HG03060 (cell line): ENCODE data around the gene SRGAP3.
A peak's percentile ranks its signal among the peaks of the same experiment; 100 is the strongest.

Source experiments
- ATAC-seq: cut with Tn5 transposase; IDR thresholded peaks from one replicate; pipeline ENCODE4 v1.9.1; 2021; ENCODE audit warnings: low read depth, moderate number of reproducible peaks; ENCODE audit not compliant: unreplicated experiment

SRGAP3 gene

DNA sequence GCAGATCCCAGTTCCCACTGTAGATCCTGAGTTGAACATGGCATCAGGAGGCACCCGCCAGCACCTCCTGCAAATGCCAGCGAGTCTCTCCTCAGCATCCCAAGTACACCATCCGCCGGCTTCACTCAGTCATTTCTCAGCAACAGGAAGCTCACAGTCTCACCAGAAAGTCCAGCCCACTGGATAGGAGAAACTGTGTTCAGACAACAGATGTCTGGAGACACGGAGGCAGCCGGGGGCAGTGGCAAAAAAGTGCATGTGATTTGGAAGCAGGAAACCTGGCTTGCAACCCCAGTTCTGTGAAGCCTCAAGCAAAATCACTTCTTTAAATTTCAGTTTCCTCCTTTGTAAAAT, 68.7 kb downstream of the SRGAP3 start:
- ATAC-seq = no peak

GRCh38 chr3:9179826-9180763, 69.4 kb downstream of the SRGAP3 start:
- no peak for ATAC-seq

DNA sequence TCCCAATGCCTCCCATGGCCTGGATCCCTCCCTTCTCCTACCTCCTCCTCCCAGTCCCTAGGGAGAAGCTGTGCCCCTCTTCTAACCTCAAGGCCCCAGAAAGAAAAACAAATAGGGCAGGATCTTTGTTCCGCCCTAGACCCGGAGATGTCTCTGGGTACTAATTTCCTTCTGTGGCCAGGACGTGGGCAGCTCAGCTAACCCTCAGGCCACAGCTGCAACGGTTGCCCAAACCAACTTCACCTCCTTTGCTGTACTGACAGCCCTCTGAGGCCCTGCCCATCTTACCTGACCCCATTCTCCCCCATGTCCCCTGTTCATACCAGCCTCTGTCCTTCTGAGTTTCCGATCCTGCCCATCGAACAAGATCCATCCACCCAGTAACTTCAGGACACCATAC, 70.7 kb downstream of the SRGAP3 start:
- ATAC-seq = no peak

- ATAC-seq = no peak
Measured at GRCh38 chr3:9175421-9175820, 74.0 kb downstream of the SRGAP3 start.

- ATAC-seq = no peak
Measured at GRCh38 chr3:9173445-9173844, 76.0 kb downstream of the SRGAP3 start.

DNA sequence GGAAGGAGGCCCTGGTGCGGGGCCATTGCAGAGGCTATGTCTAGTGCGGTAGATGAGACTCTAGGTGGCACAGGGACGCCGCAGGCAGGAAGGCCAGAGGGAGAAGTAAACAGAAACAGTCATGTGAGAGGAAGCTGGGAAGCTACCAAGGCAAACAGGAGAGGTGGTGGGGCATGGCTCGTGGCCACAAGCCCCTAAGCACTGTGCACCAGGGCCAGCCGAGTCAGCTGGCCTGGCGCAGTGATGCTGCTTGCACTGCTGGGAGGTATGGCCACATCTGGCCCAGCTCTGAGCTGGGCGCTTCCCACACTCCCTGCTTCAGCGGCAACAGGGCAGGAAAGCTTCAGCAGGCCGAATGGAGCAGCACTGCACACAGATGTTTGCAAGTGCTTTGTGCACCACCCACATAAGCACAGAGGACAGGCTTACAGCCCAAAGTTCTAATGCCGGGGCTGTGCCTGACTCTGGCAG, 76.6 kb downstream of the SRGAP3 start:
- ATAC-seq = no peak

DNA sequence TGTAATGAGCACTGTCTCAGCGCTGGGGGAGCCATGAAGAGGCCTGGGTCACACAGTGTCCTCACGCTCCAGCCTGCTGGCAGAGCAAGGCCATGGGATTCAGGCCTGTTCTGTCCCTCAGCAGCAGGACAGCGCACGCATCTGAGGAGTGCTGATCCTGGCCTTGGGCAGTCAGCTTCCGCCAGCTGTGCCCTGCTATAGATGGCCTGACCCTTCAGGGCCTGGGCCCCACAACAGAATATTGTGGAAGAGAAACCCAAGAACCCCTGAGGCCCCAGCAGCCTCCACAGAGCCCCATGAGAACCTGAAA, 78.6 kb downstream of the SRGAP3 start:
- no peak for ATAC-seq

DNA sequence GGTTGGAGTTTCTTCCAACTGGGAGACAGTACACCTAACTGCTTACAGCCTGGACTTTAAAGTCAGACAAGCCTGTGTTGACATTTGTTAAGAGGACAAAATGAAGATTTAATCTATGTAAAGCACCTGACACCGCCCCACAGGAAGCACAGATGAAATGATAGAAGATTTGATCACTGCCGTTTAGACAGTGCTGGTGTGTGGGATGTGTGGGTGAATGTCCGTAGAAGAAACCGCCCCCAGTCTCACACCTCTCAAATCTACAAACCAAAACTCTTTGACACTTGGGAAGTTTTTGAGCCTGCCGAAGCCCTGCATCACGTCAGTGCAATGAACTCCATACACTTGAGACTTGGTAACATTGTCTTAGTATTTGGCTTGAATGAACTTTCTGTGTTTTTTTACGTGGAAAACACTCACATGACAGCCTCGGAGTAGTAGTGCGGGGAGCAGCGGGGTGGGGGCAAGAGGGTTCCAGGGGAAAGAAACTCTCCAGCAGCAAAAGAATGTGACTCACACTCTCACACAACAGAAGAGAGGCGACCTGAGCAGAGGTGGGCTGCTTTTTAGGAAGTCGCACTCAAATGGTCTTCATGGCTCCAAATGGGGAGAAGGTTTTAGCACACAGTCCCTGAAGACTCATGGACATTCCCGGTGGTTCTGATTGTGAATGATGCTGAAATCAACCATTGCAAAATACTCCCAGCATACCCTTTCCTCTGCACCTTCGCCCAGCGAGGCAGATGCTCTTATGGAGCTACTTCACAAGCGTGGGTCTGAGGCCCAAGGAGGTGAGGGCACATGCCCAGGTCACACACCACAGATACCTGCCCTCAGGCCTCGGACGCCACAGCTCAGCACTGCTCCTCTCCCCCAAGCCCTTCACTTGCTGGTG, 79.2 kb downstream of the SRGAP3 start:
- ATAC-seq = no peak

GRCh38 chr3:9169326-9169725, 80.1 kb downstream of the SRGAP3 start:
- ATAC-seq = no peak

DNA sequence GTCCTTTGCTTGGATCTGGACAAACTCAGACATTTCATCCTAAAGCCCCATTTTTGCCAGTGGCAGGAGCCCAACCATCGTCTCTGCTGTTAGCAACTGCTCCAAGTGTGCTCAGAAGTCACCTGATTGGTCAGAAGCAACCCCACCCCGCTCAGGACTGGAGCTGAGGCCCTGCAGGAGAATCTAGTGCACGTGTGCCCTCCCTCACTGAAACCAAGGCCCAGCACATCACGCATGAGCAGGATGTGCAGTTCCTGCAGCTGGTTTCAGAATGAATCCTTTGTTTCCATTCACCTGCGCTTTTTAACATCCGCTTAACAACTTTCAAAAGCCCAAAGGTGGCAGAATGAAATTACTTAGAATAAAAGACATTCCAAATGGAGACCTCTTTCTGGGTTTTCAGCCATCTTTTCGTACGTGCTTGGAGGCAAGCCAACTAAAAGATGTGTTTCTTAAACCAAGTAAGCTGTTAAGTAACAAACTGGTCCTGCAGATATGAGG, 81.2 kb downstream of the SRGAP3 start:
- ATAC-seq = peak; percentile 96

DNA sequence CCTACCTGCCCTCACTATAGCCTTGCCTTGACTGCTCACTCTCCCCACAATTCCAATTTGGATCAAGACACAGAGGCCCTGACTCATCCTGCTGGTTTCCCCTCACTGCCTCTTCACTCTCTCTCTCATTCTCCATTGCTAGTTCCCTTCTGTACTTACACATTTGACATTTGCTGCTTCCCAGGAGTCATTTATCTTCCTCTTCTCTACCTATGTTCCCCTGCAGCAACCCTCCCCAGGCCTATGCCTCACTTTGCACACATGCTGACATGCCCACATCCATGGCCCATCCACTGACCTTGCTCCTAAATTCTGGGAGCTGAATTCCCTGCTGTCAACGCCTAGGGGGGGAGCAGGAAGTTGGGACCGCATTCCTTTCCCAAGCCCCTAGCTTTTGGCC, 82.2 kb downstream of the SRGAP3 start:
- ATAC-seq = no peak

DNA sequence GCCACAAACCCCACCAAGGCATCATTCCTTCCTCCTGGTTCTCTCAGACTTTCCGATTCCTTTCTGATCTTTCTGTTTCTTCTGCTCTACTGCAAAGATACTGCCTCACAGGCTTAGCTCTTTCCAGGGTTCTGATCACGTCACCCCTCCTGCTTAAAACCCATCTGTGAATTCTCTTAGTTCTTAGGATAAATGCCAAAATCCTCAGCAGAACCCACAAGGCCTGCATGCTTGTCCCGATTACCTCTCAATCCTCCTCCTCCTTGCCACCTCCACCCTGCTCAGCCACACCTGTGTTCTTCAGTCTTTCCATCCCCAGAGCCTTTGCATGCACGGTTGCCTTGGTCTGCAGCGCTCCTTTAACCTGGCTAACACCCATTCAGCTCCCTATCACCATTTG, 84.0 kb downstream of the SRGAP3 start:
- no peak for ATAC-seq

- ATAC-seq = no peak
Measured at GRCh38 chr3:9163289-9163688, 86.2 kb downstream of the SRGAP3 start.

- ATAC-seq = no peak
Measured at GRCh38 chr3:9161811-9162210, 87.6 kb downstream of the SRGAP3 start.

- ATAC-seq = no peak
Measured at GRCh38 chr3:9161298-9161697, 88.1 kb downstream of the SRGAP3 start.

DNA sequence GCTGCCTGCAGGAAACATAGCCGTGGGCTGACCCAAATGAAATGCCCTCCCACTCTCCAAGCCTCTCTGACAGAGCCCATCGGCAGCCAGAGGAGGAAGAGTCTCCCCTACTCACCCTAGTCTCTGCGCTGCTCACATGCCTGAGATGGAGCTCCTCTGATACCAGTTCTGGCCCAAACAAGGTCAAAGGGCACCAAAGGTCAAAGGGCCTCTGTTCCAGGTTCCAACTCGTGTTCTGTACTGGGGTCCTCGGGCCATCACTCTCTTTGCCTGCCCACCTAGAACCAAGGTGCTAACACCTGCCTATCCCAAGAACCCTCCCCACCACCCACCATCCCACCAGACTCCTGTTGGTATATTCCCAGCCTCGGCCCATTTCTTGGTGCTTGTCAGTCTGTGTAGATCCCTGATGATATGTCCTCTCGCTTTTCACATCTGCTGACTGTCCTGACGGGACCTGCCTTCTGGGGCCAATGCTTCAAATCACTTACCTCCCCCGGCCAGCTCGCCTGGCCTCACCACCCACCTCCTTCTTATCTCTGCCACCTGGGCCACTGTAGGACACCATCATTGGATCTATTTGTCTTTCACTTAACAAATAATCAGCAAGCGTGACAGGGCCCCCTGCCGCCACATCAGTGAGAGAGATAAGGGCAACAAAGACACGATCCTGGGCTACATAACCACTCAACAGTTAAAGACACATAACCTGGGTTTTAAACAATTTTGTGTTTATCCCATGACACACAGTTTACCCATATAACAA, 90.4 kb downstream of the SRGAP3 start:
- no peak for ATAC-seq

DNA sequence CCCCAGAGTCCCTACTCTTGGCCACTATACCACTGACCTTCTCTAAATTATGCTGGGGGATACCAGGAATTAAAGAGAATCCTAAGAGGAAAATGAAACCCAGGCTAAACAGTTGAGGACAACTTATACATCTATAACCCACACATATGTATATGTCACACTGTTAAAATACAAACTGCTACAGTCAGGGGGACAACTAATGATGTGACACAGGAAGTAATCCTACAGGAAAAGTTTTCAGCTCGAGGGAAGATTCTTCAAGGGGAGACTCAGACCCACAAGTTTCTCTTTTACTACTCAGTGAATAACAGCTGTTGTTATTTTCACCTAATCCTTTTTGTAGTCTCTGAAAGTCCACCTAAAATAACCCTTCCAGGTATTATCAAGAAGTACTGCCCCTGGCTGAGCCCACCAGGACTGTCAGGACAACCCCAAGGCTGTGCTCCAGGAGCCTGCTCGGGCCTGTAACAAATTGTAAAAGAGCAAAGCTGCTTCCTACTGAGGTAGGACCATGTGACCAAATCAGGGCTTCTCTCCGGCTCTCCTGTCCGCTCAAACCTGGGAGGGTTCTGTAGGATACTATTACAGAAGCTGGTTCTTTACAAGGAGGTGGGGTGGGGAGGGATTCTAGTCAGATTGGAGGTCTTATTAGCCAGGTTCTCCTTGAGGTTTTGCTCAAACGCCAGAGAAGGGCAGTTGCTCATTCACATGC, 91.6 kb downstream of the SRGAP3 start:
- no peak for ATAC-seq

DNA sequence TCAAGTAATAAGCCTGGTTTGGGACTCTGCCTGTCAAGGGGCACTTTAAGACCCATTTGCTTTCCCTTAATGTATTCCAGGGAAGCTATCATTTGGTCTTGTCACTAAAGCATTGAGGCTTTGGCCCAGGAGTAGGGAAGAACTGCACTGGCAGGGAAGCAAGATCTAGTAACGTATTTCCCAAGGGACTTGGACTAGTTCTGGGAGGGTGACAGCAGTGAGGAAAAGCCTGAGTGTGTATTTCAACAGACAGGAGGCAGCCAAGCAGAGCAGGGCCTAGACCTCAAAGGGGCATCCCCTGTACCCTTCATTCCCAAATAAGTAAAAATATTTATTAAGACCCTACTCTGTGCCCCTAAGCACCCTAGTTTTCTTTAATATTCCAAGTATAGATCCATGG, 92.8 kb downstream of the SRGAP3 start:
- no peak for ATAC-seq

DNA sequence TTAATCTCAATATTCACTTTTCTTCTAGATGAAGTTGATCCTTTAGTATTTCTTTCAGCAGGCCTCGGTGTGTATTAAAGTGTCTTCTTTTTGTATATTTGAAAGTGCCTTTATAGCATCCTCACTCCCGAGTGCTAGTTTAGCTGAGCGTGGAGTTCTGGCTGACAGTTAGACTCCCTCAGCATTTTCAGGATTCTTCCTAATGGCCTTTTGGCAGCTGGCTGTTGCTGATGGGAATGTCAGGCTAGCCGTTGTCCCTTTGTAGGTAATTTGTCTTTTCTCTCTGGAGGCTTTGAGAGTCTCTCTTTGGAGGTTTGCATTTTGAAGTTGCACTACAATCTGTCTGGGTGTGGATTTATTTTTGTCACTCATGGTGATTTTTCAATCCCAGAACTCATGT, 94.4 kb downstream of the SRGAP3 start:
- ATAC-seq = no peak
